DMS 273 treated with DMSO at 0.1 percent for 48 hours (cell line): ENCODE data around the gene ASPSCR1.
"Not testable (repeated sequence)": the region's sequence is repeated elsewhere in the genome, so short reads cannot be mapped to it uniquely, and the experiment has no call there.

Source experiments
- DNase-seq: peaks from one replicate; lab custom pipeline; 2025; lab: John Stamatoyannopoulos, UW

ASPSCR1 gene

GRCh38 chr17:82024859-82025258 is 47.4 kb downstream of the ASPSCR1 start:
- no peak for DNase-seq

GRCh38 chr17:82025401-82026107 is 48.1 kb downstream of the ASPSCR1 start:
- DNase-seq, result no peak

- no peak for DNase-seq
Measured at GRCh38 chr17:82028246-82028645, 50.8 kb downstream of the ASPSCR1 start.

DNA sequence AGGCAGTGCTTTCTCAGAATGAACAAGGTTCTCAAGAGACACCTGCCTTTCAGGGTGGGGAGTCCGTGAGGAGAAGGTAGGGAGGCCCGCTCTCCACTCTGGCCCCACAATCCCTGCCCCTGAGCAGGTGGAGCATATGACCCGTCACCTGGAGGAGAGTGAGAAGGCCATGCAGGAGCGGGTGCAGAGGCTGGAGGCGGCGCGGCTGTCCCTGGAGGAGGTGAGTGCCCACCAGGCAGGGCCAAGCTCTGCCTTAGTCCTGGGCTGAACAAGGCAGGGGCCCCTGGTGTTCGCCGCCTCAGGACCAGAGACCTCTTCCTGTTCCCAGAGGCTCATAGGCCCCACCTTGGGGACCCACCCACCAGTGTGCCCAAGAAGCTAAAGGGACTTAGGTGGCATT is 51.5 kb downstream of the ASPSCR1 start:
- no peak for DNase-seq

DNA sequence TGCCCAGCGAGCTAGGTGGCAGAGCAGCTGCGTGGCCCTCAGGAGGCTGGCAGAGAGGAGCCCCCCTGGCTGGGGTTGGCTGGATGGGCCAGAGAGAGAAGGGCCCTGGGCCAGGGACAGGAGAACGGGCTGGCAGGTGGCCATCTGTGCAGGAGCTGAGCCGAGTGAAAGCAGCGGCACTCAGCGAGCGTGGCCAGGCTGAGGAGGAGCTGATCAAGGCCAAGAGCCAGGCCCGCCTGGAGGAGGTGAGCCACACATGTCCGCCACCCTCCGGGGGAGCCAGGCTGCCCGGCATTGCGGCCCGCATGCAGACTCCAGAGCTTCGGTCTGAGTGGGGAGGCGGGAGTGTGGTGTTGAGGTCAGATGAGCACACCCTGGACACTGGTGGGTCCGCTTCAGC is 52.0 kb downstream of the ASPSCR1 start:
- no peak for DNase-seq

- no peak for DNase-seq
Measured at GRCh38 chr17:82029990-82030469, 52.6 kb downstream of the ASPSCR1 start.

DNA sequence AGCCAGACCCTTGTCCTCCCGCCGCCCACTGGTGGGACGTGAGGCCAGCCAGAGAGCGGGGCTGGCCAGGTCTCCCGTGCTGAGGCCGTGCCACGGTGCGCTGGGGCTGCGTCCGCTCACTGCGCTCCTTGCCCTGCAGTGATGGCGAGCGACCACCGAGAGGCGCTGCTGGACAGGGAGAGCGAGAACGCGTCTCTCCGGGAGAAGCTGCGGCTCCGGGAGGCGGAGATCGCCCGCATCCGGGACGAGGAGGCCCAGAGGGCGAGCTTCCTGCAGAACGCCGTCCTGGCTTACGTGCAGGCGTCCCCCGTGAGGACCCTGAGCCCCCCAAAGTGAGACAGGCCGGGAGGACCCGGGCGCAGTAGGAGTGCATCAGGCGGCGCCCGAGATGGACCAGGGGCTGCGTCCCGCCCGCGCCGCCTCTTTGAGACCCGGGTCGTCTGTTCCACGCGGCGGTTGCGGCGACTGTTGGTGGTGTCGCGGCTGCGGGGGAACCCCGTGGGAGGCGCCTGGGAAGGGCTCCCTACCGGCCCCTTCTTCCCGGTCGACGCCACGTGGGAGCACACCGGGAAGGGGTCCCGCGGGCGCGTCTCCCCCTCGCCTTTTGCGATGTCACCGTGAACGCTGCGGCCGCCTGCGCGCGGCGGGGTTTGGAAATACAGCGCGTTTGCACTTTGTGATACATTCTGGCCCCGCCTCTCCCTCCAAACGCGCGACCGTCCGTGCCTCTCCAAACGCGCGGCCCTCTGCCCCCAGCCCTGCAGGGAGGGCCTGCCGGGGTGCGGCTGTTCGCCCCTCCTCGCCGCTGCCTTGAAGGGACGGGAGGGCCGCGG is 53.3 kb downstream of the ASPSCR1 start:
- peak; percentile 36 for DNase-seq

GRCh38 chr17:82031303-82031884 is 54.0 kb downstream of the ASPSCR1 start, which contains the start of gene RAC3:
RAC3 (plus strand) TSS chr17:82031678; CDS start chr17:82031762, 84 bp downstream.
- no peak for DNase-seq

DNA sequence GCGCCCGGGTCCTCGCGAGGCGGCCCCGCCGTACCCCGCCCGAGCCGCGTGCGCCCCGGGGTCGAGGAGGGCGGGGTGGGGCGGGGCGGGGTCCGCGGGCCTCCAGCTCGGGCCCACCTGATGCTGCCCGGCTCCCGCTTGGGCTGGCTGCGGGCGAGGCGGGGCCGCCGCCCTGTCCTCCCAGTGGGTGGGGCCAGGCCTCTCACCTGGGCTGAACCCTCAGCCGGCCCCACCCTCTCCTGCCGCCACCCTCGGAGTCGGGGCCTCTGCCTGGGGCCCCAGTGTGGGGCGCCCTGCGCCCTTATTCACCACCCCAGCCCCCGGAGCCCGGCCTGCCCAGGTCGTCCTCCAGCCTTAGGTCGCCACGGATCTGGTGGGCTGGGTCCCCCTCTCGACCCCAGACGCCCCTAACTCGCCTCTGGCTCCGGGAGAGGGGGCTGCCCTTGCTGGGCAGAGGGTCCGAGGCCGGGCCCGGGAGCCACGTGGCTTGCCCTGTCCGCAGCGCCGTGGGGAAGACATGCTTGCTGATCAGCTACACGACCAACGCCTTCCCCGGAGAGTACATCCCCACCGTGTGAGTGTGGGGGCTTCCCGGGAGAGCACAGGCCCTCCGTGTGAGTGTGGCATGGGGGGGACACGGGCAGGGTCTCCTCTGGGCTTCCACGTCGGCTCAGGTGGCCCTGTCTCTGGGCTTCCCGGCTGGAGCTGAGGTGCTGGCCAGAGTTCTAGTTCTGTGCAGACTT is 54.6 kb downstream of the ASPSCR1 start:
- DNase-seq, result no peak

GRCh38 chr17:82033359-82034085 is 56.1 kb downstream of the ASPSCR1 start:
- DNase-seq, result no peak

- no peak for DNase-seq
Measured at GRCh38 chr17:82034371-82035011, 57.1 kb downstream of the ASPSCR1 start.

DNA sequence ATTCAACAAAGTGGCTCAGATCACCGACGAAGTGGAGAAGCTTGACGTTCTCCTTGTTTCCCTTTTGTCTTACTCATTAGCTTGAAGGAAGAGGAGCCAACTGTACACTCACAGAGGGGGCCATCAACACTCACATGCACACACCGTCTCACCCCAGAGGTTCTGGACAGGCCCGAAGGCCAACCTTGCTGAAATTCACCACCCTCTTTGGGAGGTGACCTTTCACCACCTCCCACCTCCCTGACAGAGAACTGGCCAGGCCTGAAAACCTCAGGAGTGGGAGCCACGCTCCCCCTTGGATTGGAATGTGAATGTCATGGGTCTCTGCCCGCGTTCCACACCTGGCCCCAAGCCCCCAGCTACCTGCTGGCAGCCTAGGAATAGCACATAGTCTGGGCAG is 58.1 kb downstream of the ASPSCR1 start:
- no peak for DNase-seq

DNA sequence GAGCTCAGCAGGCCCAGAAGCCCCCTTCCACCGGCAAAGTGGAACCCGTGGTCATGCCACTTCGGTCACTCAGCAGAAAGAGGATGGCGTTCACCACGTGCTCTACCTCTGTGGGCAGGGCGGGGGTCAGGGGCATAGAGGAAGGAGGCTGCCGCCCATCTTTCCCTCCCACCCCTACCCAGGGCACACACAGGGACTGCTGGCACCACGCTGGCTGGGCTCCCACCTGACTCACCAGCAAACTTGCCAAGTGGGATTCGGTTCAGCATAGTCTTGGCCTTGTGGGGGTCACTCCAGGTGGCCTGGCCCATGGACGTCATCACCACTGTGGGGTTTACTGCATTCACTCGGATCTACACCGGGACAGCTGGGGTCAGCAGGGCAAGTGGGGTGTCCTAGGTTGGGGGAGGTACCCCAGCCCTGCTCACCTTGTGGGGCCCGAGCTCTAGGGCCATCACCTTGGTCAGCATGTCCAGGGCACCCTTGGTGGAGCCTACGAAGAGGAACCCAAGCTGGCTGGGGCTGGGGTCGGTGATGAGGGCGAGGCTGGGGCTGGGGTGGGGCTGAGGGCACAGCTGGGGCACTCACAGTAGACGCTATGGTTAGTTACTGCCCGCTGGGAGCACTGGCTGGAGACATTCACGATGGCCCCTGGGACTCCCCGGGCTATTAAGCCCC is 58.7 kb downstream of the ASPSCR1 start:
- DNase-seq, result no peak

DNA sequence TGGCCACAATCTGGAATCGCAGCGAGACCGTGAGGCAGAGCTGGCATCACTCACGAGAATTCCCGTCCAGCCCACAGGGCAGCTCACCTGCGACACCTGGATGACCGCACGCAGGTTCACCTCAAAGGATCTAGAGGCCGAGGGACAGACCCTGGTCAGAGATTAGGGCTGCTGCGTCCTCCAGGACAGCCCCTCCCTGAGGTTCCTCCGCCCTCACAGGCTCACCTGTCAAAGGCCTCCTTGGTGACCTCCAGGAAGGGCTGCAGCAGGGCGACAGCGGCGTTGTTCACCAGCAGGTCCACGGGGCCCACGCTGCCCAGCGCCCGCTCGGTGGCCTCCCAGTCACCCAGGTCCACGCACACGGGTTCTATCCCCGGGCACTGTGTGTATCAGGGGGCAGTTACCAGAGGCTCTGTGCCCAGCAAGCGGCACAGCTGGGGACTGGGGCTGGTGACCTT is 59.2 kb downstream of the ASPSCR1 start:
- no peak for DNase-seq

DNA sequence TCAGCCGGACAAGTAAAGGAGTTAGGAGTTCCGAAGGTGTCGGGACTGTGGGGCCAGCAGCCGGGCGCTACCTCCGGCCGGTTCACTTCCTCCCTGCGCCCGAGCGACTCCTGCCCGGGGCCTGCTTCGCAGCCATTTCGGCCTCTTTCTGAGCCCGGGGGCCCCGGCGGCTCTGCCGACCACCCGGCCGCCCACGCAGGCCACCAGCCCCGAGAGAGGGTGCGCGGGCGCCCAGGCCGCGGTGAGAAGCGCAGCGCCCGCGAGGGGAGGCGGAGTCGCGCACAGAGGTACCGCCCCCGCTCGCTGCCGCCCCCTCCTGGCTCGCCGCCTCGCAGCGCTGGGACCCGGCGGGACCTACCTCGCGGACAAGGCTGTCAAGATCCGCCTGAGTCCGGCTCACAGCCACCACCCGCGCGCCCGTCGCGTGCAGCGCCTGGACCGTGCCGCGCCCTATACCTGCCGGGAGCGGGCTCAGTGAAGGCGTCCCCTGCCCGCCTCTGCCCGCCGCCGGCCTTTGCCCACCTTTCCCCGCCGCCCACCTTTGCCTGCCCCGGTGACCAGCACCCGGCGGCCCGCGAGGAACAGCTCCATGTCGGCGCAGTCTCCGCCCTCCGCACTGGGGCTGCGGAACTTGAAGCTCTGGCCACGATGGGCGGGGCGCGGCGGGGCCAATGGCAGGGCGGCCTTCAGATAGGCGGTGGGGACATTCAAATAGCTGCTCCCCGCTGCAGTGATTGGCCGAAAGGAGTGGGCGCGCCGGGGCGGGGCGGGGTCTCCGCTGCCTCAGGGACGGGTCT is 59.9 kb downstream of the ASPSCR1 start, which contains the start of gene DCXR:
Gene DCXR, minus strand, starts transcription at position 606 of the 797 bp plus-strand sequence. Its CDS starts 15 bp downstream, at position 591.
- peak; percentile 90 for DNase-seq

DNA sequence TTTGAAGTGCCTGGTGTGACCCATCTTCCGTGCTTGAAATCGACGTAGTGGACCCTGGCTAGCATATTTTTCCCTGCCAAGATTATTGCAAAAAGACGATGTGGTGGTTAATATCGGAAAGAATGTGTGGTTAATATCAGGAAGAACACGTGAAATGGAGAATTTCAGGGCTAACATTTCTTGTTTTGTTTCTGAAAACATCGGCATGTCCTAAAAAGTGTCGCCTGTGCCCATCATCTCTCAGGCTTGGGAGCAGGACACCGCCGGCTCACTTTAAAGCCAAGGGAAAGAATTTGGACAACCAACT is 60.4 kb downstream of the ASPSCR1 start:
- DNase-seq, result no peak

- not testable (repeated sequence) for DNase-seq
Measured at GRCh38 chr17:82038796-82039409, 61.5 kb downstream of the ASPSCR1 start.

DNA sequence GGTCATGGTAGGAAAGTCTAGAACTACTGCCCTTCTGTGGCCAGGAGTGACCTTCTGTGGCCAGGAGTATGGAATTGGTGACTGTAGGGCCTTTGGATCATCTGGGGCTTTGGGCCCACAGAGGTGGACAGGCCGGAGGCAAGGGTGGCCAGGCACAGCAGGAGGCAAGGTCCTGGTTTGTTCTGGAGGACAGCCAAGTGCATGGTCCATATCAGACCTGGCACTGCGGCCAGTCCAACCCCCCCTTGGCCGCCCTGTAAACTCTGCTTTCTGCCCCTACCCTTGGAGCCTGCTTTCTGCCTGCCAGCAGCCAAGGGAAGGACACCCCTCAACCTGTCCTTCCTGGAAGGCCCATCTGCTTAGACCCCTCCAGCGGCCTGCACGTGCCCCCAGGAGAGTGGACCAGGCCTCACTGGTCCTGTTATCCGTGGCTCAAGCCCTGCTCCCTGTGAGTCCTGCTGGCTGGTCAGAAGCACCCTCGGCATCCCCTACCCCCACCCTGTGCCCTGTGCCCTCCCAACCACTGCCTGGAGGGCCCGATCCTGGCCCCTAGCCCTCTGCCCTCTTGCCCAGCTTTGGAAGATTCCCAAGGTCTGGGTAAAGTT is 62.4 kb downstream of the ASPSCR1 start:
- DNase-seq, result no peak
